ENCODE measurements around the gene NFKBIZ. TPM values are rescaled to one million over a fixed set of nuclear protein-coding genes. Genes with fewer than 3 reads are reported as not detected.

Gene NFKBIZ
- total and polyA plus RNA-seq, 4 donors, result 4.8 to 78.8 (median 23.7) TPM

DNA sequence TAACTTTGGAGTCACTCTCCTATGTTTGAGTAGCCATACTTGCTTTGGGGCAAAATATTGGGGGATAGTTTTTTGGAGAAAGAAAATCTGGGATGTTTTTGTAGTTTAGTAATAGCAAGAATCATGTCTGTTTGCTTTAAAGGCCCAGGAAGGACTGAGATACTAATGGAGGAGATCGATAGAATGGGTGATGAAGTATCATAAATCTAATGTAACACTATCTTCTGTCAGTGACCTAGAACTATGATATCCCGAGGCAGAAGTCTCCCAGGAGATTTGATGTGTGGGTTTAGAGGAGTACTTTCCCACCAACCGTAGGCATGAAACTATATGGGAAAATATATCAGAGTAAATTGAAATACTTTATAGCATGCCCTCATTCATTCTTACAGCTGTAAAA, 21.0 kb upstream of the NFKBIZ start:
- H3K36me3 ChIP-seq (ENCODE audit: control insufficient read depth in 4 of 4, insufficient read depth in 3 of 4, low read depth in 1 of 4, low read length in 3 of 4), result no peaks in the 10 kb centered on the region
- no peaks in the 10 kb centered on the region for H3K9me3 ChIP-seq (ENCODE audit: control insufficient read depth in 4 of 4, low read length in 3 of 4)
- no peaks in the 10 kb centered on the region for H3K27me3 ChIP-seq (ENCODE audit: control insufficient read depth in 4 of 4, insufficient read depth in 4 of 4, low read length in 3 of 4)
- no peak for TF ChIP-seq EGR1 (IDR thresholded peaks at IDR 0.05; ENCODE audit: low read depth in 2 of 2)
- TF ChIP-seq, protein P1, sequence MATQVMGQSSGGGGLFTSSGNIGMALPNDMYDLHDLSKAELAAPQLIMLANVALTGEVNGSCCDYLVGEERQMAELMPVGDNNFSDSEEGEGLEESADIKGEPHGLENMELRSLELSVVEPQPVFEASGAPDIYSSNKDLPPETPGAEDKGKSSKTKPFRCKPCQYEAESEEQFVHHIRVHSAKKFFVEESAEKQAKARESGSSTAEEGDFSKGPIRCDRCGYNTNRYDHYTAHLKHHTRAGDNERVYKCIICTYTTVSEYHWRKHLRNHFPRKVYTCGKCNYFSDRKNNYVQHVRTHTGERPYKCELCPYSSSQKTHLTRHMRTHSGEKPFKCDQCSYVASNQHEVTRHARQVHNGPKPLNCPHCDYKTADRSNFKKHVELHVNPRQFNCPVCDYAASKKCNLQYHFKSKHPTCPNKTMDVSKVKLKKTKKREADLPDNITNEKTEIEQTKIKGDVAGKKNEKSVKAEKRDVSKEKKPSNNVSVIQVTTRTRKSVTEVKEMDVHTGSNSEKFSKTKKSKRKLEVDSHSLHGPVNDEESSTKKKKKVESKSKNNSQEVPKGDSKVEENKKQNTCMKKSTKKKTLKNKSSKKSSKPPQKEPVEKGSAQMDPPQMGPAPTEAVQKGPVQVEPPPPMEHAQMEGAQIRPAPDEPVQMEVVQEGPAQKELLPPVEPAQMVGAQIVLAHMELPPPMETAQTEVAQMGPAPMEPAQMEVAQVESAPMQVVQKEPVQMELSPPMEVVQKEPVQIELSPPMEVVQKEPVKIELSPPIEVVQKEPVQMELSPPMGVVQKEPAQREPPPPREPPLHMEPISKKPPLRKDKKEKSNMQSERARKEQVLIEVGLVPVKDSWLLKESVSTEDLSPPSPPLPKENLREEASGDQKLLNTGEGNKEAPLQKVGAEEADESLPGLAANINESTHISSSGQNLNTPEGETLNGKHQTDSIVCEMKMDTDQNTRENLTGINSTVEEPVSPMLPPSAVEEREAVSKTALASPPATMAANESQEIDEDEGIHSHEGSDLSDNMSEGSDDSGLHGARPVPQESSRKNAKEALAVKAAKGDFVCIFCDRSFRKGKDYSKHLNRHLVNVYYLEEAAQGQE (IDR thresholded peaks at IDR 0.05), result no peak
- TF ChIP-seq JUND (IDR thresholded peaks at IDR 0.05), result no peak
- no peak for TF ChIP-seq FOXA1 (IDR thresholded peaks at IDR 0.05)
- TF ChIP-seq, protein P2, sequence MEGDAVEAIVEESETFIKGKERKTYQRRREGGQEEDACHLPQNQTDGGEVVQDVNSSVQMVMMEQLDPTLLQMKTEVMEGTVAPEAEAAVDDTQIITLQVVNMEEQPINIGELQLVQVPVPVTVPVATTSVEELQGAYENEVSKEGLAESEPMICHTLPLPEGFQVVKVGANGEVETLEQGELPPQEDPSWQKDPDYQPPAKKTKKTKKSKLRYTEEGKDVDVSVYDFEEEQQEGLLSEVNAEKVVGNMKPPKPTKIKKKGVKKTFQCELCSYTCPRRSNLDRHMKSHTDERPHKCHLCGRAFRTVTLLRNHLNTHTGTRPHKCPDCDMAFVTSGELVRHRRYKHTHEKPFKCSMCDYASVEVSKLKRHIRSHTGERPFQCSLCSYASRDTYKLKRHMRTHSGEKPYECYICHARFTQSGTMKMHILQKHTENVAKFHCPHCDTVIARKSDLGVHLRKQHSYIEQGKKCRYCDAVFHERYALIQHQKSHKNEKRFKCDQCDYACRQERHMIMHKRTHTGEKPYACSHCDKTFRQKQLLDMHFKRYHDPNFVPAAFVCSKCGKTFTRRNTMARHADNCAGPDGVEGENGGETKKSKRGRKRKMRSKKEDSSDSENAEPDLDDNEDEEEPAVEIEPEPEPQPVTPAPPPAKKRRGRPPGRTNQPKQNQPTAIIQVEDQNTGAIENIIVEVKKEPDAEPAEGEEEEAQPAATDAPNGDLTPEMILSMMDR (IDR thresholded peaks at IDR 0.05; ENCODE audit: low read depth, low read length, missing input control), result no peak
- TF ChIP-seq, protein P3, sequence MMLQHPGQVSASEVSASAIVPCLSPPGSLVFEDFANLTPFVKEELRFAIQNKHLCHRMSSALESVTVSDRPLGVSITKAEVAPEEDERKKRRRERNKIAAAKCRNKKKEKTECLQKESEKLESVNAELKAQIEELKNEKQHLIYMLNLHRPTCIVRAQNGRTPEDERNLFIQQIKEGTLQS (IDR thresholded peaks at IDR 0.05), result no peak
- no peak for TF ChIP-seq RXRA (IDR thresholded peaks at IDR 0.05)
- TF ChIP-seq RAD21 (IDR thresholded peaks at IDR 0.05), result no peak
- TF ChIP-seq, protein P4, sequence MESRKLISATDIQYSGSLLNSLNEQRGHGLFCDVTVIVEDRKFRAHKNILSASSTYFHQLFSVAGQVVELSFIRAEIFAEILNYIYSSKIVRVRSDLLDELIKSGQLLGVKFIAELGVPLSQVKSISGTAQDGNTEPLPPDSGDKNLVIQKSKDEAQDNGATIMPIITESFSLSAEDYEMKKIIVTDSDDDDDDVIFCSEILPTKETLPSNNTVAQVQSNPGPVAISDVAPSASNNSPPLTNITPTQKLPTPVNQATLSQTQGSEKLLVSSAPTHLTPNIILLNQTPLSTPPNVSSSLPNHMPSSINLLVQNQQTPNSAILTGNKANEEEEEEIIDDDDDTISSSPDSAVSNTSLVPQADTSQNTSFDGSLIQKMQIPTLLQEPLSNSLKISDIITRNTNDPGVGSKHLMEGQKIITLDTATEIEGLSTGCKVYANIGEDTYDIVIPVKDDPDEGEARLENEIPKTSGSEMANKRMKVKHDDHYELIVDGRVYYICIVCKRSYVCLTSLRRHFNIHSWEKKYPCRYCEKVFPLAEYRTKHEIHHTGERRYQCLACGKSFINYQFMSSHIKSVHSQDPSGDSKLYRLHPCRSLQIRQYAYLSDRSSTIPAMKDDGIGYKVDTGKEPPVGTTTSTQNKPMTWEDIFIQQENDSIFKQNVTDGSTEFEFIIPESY (IDR thresholded peaks at IDR 0.05), result no peak
- TF ChIP-seq TAF1 (conservative IDR thresholded peaks at IDR 0.05), result no peak
- no peak for TF ChIP-seq YY1 (IDR thresholded peaks at IDR 0.05)
- TF ChIP-seq SP1 (IDR thresholded peaks at IDR 0.05), result no peak
- TF ChIP-seq GABPA (IDR thresholded peaks at IDR 0.05 in 1 of 2, conservative IDR thresholded peaks at IDR 0.05 in 1 of 2), result no peak
- TF ChIP-seq NR2F2 (IDR thresholded peaks at IDR 0.05), result no peak
- no peak for TF ChIP-seq HNF4A (conservative IDR thresholded peaks at IDR 0.05)
- TF ChIP-seq MAX (IDR thresholded peaks at IDR 0.05), result no peak
- no peak for TF ChIP-seq FOXA2 (IDR thresholded peaks at IDR 0.05)
- DNase-seq (ENCODE audit: low spot score), result no peak
- WGBS, result 19% methylated on average over 3 of the region's 3 CpGs
- H3K27ac ChIP-seq (ENCODE audit: low read depth in 1 of 2, low read length in 2 of 2), result peak overlapping the region; percentile 93 to 96
- peak overlapping the region; percentile 56 to 68 (median 67) for H3K4me3 ChIP-seq (ENCODE audit: low read depth in 1 of 3, low read length in 3 of 3)
- H3K4me1 ChIP-seq (ENCODE audit: control insufficient read depth in 4 of 4, insufficient read depth in 4 of 4, low read length in 3 of 4), result peaks cover 0 to 26% (median 11%) of the 10 kb centered on the region in 4 donors
- peak overlapping the region; percentile 96 to 98 for H3K9ac ChIP-seq (ENCODE audit: low read depth in 1 of 2, low read length in 2 of 2)

Measured in liver (tissue), 9 donors.